Vagina (tissue), 2 donors: ENCODE measurements around the gene PHF10.

Experiments
- CTCF ChIP-seq, 3 experiments: fragments of 450-650 bp in 2 of 3; fragments of 200-600 bp in 1 of 3; sonication (generic) in 1 of 3; IDR thresholded peaks; one replicate each; pipeline ENCODE4 v1.5.1; 2017 to 2019; ENCODE audit warnings: antibody characterized with exemption in 3 of 3, mild to moderate bottlenecking in 2 of 3, moderate library complexity in 2 of 3
- POLR2AphosphoS5 ChIP-seq, 2 donors: sonication (generic); formaldehyde crosslinking; IDR thresholded peaks; one replicate each; pipeline ENCODE4 v1.9.0; 2017; ENCODE audit warnings: antibody characterized with exemption in 2 of 2, mild to moderate bottlenecking in 2 of 2, low read depth in 1 of 2; ENCODE audit not compliant: insufficient read depth in 1 of 2

DNA sequence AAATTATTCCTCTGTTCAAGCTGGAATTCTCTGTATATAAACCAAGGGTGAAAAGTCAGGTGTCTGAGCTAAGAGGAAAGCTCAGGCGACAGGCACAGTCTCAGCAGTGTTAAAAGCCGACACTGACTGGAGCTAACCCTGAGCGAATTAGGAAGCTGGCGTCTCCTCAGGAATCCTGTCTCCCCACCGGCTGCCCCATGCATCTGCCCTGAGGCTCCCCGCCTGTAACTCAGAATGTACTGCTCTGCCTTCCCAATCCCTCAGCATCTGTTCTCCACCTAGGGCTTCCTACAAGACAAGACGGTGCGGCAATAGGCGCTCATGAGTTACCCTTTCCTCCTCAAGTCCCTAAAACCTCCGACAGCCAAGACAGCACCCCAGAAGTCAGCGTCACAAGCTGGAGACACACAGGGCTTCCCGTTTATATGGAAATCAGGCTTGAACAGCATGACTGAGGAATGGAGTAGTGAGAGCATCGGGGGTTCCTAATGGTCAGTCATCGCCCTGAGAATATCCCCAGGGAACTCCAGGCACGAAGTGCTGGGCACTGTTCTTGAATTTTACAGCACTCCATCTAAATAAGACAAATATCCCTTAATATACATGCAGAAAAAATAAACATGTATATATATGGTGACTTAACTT is 56.0 kb downstream of the PHF10 start:
- no peak for TF ChIP-seq CTCF (IDR thresholded peaks at IDR 0.05)
- no peak for TF ChIP-seq POLR2AphosphoS5 (IDR thresholded peaks at IDR 0.05; ENCODE audit: insufficient read depth in 1 of 2, low read depth in 1 of 2)
